ELR (cell line): ENCODE measurements around the gene HOXB9.

Source experiments
- DNase-seq: peaks from one replicate; pipeline ENCODE4 v3.0.0-alpha.2; 2015; ENCODE audit warnings: low read depth

The HOXB9 gene

DNA sequence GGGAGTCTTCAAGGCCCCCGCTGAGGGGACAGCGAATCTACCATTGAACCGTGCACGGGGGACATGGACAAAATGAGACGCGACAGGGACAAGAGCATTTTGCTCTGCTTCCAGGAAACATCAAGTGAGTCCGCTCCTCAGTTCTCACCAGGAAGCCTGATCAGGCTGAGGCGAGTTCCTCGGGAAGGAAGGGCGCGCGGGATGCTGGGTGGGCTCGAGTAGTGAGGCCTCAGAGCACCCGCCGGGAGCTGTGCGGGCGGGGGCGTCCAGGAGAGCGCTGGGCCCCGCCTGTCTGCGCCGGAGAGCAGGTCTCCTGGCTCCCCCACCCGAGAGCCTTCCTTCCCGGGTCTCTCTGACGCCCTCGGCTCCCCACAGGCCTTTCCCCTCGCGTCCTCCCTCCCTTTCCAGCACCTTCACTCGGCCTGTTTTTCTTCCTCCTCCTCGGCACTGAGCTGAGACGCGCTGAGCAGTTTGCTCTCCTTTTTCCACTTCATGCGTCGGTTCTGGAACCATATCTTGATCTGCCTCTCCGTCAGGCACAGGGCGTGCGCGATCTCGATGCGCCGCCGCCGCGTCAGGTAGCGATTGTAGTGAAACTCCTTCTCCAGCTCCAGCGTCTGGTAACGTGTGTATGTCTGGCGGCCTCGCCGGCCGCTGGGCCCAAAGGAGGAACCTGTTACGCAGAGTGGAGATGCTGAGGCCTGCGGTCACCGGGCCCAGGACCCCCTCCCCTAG lies 30.0 kb downstream of the HOXB9 start:
- no peak for DNase-seq

DNA sequence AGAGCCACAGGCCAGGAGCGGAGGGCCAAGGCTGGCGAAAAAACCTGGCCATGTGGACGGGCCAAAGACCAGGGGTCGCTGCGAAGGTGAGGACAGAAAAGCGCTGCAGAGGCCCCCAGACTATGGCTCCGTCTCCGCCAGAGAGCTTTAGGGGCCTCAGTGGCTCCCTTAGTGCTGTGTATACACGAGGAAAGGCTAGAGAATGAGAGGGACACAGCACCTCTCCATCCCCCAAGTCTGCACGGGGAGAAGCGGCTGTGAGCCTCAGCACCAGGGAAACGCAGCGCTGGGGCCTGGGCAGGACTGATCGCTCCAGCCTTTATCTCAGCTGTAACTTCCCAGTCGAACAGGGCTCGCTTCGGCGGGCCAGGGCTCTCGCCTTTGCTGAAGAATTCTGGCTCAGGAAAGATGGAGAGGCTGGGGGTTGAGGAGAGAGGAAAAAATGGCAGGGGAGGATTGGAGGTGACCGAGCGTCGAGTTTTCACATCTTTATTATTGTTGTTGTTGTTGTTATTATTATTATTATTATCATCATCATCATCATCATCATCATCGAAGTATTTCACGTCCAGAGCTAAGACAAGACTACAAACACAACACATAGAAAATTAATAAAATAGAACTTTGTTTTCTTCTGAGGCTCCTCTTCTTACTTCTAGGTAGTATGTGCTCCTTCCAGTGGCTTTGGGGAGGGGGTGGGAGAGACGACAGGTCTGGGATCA lies 30.7 kb downstream of the HOXB9 start:
- DNase-seq: no peak

DNA sequence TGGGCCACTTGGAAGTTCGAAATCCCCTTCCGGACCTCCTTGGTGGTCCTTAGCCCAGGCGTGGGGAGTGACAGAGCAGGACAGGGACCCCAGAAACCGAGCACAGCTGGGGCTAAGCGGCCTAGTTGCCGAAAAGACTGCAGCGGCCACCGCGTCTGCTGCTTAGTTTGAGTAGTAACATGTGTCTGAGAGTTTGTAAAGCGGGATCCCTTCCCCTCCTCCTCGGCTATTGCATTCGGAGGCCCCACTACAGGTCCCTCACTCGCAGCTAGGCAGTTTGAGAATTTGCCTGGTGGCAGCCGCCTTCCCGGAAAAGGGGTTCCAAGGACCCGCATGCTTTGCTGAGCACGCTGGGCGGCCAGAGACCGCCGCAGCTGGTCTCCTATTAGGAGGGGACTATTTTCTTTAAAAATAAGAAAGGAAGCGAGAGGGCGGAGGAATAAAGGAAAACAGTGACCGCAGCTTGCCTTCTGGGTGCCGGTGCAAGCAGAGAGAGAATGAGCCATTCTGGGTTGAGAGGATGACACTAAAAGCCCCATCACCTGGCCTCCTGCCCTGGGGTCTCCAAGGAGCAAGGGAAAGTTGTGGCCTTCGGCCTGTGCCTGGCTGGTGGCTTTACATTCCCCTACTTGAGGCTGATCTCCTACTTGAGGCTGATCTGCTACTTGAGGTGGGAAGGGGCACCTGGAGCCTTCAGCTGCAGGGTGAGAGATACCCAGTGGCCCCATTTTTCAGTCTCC lies 31.4 kb downstream of the HOXB9 start:
- DNase-seq: no peak

DNA sequence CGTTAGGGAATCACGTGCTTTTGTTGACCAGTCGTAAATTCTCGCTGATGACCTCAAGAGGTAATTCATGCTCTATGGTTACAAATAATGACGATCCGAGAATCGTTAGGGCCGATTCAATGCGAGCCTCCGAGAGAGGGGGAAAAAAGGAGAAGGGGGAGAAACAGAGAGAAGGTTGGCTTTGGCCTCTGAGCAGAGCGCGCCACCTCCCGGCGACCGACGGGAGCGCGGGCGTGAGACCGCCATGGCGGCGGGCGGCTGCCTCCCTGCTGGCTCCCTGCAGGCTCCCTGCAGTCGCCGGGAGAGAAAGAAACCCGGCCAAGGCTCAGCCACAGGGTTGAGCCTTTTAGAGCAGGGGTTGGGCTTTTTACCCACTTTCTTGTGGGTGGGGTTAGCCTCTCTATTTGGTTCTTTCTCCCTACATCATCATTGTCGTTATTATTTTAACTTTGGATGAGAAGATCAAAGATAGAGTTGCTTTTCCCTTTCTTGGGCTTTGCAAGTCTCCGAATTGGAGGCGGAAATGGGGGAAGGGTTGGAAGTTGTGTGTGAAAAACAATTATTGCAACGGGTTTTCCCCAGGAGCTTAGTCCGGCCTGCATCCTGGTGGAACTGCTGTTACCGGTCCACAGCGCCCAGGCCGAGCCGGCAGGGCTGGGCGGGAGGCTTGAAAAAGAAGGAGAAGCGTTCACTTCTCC lies 32.2 kb downstream of the HOXB9 start:
- peak; percentile 85 for DNase-seq

DNA sequence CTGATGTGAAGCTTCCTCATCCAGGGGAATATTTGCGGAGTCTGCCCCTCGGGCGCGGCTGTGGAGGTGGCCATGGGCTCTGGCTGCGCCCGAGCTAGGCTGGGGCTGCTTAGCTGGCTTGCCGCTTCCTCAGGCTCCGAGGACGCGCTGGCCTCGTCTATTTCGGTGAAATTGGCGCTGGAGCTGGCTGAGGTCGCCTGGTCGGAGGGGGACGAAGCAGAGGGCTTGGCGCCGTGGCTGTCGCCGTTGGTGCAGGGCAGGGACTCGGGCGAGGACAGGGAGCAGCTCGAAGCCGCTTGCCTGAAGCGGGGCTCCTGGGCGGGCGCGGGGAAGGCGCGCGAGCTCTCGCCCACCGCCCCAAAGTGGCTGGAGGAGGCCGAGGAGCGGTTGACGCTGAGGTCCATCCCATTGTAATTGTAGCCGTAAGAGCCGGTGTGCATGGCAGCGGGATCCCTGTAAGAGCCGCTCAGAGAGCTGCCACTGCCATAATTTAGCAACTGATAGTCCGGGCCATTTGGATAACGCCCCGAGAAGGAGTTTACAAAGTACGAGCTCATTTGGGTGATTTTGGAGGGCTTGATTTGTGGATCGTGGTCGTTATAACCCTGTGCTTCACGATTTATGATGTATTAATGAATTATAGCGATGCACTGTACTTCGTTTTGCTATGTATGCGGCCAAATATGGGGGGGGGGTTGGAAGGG lies 32.9 kb downstream of the HOXB9 start, which contains the start of gene HOXB5:
Gene HOXB5 (minus strand): TSS at position 654 of the 704 bp plus-strand sequence. CDS start 97 bp downstream, at position 557.
- DNase-seq: no peak

DNA sequence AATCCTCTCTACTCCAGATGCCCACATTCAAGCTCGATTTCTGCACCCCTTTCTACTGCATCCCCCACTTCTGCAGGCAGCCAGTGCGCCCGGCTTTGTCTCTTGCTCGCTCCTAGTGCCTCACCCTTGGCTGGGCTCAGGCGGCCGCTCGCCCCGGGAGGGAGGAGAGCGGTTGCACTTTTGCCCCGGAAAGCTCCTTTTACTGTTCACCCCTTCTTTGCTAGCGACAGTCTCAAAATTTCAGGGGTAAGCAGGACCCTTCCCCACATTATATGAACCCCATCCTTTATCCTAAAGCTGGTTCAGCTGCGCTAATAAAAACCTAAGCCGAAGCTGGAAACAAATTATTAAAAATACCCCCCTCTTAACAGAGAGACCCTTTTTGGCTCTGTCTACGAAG lies 33.6 kb downstream of the HOXB9 start:
- DNase-seq: no peak

DNA sequence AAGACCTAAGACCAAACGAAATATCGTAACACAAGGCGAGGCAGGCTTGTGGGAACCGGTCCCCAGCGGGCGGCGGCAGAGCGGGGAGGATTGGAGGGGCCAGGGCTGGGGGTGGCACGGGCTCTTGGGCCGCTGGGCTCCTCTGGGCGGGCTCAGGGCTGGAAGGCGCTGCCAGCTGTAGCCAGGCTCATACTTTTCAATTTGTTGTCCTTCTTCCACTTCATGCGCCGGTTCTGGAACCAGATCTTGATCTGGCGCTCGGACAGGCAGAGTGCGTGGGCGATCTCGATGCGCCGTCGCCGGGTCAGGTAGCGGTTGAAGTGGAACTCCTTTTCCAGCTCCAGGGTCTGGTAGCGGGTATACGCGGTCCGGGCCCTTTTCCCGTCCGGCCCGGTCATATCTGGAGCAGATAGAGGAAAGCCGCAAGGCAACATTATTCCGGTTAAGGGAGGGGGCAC lies 34.1 kb downstream of the HOXB9 start:
- DNase-seq: no peak

DNA sequence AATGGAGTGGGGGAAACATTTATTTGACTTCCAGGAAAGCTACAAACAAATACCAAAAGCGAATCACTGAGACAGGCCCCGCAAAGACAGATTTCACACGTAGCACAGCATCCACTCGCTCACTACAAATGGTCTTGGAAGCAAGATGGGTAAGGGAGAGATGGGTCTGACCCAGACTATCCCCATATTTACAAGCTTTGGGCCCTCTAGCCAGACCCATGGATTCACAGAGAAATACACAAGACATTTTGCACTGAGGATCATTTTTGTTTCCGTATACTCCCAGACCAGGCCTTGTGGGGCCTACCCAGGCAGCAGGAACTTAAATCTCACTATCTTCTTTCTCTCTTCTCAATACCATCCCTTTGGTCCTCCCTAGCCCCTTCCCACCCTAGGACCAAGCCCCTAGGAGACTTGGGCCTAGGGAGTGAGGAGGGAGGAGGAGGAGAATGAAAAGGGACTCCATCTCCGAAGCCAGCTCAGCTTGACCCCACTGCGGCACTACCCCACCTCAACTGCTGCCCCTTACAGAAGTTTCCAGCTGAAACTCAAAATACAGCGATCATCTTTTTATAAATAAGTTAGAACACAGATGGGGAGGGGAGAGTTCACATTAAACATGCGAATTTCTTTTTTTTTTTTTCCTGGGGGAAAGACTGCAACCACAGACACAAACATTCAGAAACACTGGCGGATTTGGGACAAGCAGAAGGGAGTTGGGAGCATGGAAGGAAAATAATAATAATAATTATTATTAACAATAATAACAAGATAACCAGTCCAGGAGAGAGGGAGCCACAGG lies 34.7 kb downstream of the HOXB9 start:
- no peak for DNase-seq

DNA sequence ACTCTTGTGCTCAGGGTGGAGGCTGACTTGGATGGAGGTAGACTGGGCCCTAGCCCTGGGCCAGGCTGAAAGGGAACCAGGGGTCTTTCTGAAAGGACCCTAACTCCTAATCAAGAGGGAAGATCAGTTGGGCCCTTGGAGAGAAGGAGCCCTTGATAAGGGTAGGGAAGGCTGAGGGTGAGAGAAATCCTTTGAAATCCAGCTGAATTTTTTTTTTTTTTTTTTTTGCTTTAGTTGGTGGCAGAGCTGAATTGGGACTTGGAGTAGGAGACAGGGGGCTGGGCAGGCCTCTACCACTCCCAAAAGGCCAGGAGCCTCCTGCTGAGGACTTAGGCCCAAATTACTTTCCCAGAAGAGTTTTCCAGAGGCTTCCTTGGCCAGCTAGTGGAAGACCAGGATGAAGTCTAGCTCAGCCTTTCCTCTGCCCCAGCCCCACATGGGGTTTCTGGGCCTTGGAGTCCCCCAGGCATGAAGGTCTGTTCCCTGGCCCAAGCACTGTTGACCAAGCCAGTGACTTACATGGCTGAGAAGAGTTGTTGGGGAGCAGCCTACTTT lies 35.5 kb downstream of the HOXB9 start:
- no peak for DNase-seq

DNA sequence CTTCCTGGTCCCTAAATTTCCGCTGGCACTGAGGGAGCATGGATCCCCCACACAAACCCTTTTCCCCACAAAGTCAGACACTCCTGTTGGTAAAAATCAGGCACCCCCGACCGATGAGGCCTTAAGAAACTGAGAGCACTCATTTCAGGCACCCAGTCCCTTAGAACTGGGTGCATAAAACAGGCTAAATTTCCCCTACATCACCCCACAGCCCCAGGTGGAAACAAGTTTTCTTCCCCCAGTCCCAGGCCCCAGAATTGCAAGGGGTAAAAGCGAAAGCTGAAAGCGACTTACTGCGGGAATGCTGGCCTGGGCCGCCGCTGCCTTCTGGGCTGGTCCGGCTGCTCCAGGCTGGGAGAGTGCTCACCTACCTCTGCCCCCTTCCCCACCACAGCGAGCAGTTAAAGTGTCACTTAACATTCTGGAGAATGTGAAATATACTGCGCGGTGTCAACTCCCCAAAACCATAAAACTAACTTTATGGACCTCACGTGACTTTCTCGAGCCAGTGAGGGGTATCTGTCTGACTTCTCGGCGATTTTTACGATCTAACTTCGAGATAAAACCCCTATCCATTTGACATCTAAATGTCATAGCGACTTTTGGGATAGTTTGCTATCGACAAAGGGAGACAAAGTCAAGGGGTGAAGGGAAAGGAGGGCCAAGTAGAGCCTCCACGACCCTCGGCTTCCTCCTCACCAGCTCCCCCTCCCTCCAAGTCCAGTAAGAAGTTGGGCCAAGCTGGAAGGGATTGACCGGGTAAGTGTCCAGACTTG lies 36.1 kb downstream of the HOXB9 start, which contains the start of gene HOXB3:
Gene HOXB3 (minus strand): TSS at position 411 of the 776 bp plus-strand sequence. CDS start 37,767 bp downstream, outside the sequence.
- DNase-seq: no peak

DNA sequence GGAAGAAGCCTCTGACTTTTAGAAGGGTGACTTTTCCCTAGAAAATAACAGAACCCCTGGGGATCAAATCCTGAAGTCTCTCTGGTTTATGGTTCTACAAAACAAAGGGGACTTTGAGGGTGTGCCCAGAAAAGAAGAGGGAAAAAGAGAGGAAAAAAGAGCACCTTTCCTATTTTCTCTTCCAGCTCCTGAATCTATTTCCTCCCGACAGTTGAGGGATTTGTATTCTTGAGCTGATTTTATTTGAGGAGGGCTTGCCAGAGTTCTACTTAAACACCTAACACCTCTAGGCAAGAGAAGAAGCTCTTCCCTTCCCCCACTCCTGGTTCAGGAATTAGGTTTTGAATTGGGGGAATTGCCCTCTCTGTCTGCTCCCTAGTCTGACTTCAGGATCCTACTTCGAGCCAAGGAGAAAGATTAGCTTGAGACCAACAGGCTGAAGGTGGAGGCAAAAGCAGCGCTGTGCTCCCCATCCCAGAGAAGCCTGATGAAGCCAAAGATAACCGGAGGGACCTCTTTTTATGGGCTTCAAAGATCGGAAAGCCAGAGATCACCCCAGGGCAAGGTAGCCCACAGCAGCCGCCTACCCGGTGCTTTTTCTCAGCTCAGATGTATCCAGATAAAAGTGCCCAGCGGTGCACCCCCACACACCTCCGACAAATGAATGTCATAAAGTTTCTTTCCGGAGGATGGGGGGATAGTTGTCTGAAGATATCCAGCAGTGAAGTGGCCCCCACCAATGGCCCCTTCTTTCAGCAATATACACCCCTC lies 36.9 kb downstream of the HOXB9 start:
- DNase-seq: no peak

DNA sequence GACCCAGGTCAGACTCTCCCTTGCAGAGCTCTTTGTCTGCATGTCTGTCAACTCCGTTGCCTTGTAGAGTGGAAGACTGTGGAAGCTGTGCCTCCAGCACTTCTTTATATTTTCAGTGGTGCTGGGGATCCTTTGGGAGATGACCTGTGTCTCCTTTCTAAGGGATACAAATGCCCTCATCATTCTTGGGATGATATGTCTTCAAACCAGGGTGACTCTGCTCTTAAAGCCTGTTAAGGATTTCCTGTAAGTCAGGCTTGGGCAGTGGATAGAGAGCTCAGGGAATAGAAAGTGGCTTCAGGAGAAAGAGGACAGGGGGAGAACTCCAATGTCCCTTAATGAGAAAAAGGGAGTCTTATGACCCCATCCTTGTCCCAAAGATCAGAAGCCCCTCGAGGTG lies 37.6 kb downstream of the HOXB9 start:
- DNase-seq: no peak

DNA sequence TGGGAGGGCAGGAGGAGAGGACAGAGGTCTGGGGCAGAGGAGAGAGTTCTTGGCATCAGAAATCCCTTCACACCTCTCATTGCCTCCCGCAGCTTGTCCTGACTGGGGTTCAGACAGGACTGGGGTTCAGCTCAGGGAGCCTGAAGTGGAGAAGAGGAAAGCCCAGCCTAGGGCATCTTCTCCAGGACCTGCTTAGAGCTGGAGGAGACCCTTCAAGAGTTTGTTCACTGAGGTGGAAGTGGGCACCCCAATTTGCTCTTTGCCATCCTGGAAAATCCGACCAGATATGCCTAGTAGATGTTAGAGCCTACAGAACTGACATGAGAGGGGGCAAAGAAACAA lies 38.1 kb downstream of the HOXB9 start:
- no peak for DNase-seq

DNA sequence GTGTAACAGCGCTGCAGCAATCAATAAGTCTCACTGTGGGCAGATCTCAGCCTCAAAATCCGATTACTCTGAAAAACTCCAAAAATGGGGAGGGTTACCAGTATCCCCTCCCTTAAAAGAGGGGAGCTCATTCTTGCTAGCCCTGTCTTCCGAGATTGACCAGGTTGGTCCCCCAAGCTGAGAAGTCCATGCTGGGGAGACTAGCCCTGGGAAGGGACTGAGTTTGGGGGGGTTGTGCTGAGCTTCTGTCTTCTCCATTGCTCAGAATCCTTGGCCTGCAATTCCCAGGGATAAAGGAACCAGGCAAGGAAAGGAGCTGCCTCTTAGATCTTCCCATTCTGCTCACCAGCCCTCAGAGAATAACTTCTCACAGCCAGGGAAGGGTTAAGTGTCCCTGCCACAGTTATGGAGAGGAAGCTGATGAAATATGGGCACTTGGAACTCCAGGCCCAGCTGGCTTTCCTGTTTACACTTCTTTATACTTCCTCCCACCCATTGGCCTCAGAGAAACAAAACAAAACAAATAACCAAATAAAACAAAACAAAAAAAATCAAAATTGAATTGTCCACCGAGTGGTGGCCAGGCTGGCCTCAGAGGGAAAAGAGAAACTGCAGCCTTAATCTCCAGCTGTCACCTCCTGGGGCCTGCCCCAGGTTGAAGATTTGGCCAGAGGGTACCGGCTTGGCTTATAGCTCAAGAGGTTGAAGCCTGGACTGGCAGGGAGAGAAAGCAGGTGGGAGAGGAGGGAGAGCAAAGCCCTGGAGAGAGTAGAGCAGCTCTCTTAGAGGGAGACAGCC lies 38.7 kb downstream of the HOXB9 start:
- DNase-seq: no peak

DNA sequence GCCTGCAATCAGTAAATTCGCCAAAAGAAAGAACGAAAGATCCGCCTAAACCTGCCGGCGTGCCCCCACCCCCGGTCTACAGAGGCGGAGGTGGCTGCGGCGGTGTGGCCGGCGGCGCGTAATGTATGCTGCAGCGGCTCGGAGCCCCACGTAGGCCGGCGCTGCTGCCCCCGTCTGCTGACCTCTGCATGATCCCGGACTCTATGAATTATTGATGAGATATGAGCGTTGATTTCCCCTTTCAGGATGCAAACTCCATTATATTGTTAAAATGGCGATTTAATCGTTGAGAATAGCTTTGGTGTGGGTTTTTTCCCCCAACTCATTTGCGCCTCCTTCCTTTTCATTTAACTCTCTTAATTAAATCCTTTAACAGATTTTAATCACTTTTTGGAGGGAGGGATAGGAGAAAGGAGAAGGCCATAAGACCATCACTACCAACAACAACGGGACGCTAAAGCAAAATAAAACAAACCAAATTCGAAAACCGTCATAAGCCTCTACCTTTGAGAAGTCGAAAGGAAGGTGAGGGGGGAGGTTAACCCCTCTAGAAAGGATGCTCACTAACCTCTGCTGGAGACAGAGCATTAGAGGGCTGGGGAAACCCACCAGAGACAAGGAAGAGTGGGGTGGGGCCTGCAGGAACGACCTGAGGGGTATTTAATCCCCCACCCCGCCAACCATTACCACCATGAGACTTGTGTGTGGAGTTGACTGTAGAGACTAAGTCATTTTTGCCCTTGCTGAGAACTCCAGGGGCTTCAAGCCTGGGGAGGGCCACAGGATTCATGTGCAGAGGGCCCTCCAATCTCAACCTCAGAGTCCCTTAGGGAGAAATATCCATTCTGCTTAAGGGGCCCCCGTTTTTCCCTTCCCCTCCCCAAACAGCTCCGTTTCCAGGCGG lies 39.6 kb downstream of the HOXB9 start:
- no peak for DNase-seq

DNA sequence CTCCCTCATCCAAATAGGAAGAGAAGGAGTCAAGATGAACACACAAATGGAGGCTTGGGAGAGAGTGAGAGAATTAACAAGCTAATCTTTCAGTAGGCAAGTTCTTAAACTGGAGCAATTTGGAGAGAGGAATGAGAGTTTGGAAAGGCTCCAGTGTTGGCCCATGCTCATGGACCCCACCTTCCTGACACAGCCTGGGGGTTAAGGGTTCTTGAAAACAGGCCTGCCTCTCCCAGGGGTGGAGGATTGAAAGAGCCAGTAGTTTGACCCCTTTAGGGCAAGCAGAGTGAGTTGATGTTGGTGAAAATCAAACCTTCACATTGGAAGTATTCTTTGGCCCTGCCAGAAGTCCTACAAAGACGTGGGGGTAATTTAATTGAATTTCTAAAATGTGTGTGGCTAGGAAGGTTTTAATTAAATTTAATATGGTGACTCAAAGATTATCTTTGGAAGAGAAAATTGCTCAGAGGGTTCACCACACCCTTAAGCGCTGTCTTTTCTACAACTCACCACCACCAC lies 41.9 kb downstream of the HOXB9 start:
- no peak for DNase-seq
